ENCODE measurements around the gene PDAP1. TPM values are rescaled to one million over a fixed set of nuclear protein-coding genes. Genes with fewer than 3 reads are reported as not detected.
A peak's percentile ranks its signal among the peaks of the same experiment; 100 is the strongest.

Gene PDAP1
- polyA plus RNA-seq, 1 donor: 94.9 TPM

DNA sequence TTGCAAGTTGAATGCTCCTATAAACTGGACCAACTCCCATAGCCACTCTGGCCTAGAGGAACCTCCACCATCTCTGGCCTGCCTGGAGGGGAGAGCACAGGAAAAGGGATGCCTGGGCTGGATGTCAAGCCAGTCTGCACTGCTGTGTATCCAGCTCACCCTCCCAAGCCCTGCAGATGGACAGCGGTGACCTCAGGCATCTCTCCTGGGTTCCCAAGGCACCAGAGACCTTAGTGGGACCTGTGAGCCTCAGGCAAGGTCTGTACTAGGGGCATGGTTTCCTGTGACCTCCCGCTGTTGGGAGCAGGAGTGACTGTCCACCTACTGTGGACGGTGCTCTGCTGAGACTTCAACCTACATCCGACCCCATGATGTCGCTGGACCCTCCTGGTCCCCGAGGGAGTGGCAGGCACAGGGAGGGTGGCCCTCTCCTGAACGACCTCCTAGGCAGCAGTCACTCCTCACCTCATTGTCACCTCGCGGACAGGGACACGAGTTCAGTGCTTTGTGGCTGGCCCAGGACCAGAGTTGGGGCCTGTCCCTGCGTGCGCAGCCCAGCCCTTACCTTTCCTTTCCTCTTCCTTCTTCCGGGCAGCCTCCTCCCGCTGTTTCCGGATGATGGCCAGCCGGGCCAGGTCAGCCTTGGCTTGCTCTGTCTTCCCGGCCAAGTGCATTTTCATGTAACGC is 11.0 kb downstream of the PDAP1 start:
- Histone ChIP-seq H3K4me1 (ENCODE audit: control insufficient read depth, insufficient read depth, low read length) (peaks cover 6% of the 10 kb centered on the region), H3K36me3 (ENCODE audit: control insufficient read depth, insufficient read depth, low read length) (peaks cover 73% of the 10 kb centered on the region), H3K4me3 (ENCODE audit: low read length) (no peak overlapping the region), H3K27me3 (ENCODE audit: control insufficient read depth, insufficient read depth, low read length) (no peaks in the 10 kb centered on the region), H3K9me3 (ENCODE audit: control insufficient read depth, low read depth, low read length) (no peaks in the 10 kb centered on the region), H3K27ac (ENCODE audit: low read length) (no peak overlapping the region)
- no CpG with 5 or more reads among the region's 18 CpGs for WGBS (ENCODE audit: insufficient coverage, low lambda C conversion rate)
- DNase-seq: no peak

- Histone ChIP-seq H3K9me3 (ENCODE audit: control insufficient read depth, low read depth, low read length) (no peaks in the 10 kb centered on the region), H3K27me3 (ENCODE audit: control insufficient read depth, insufficient read depth, low read length) (no peaks in the 10 kb centered on the region), H3K36me3 (ENCODE audit: control insufficient read depth, insufficient read depth, low read length) (peaks cover 69% of the 10 kb centered on the region), H3K4me1 (ENCODE audit: control insufficient read depth, insufficient read depth, low read length) (peaks cover 10% of the 10 kb centered on the region), H3K27ac (ENCODE audit: low read length) (no peak overlapping the region), H3K4me3 (ENCODE audit: low read length) (no peak overlapping the region)
- WGBS (ENCODE audit: insufficient coverage, low lambda C conversion rate): no CpG with 5 or more reads among the region's 21 CpGs
- DNase-seq: no peak
Measured at GRCh38 chr7:99396418-99397296, 11.7 kb downstream of the PDAP1 start.

- no peaks in the 10 kb centered on the region for H3K27me3 ChIP-seq (ENCODE audit: control insufficient read depth, insufficient read depth, low read length)
- peaks cover 69% of the 10 kb centered on the region for H3K36me3 ChIP-seq (ENCODE audit: control insufficient read depth, insufficient read depth, low read length)
- H3K4me3 ChIP-seq (ENCODE audit: low read length): no peak overlapping the region
- no peaks in the 10 kb centered on the region for H3K9me3 ChIP-seq (ENCODE audit: control insufficient read depth, low read depth, low read length)
- no CpG with 5 or more reads among the region's 14 CpGs for WGBS (ENCODE audit: insufficient coverage, low lambda C conversion rate)
- no peak overlapping the region for H3K27ac ChIP-seq (ENCODE audit: low read length)
- no peak for DNase-seq
- peaks cover 10% of the 10 kb centered on the region for H3K4me1 ChIP-seq (ENCODE audit: control insufficient read depth, insufficient read depth, low read length)
Measured at GRCh38 chr7:99395616-99396327, 12.6 kb downstream of the PDAP1 start.

DNA sequence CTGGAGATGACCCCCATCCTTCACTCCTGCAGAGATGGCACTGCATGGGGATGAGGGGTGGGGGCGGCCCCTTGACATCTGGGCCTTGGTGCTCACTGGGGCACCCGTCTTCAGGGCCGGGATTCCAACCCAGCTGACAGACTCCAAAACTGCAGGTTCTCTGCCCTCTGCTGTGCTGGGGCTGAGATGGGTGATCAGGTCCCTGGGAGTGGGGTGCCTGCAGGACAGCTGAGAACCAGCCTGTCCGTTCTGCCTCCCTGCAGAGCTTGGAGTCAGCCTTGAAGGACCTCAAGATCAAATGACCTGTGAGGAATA is 14.3 kb downstream of the PDAP1 start:
- Histone ChIP-seq H3K4me1 (ENCODE audit: control insufficient read depth, insufficient read depth, low read length) (peaks cover 10% of the 10 kb centered on the region), H3K27ac (ENCODE audit: low read length) (no peak overlapping the region), H3K36me3 (ENCODE audit: control insufficient read depth, insufficient read depth, low read length) (peaks cover 67% of the 10 kb centered on the region), H3K27me3 (ENCODE audit: control insufficient read depth, insufficient read depth, low read length) (no peaks in the 10 kb centered on the region), H3K4me3 (ENCODE audit: low read length) (no peak overlapping the region), H3K9me3 (ENCODE audit: control insufficient read depth, low read depth, low read length) (no peaks in the 10 kb centered on the region)
- WGBS (ENCODE audit: insufficient coverage, low lambda C conversion rate): no CpG with 5 or more reads among the region's 4 CpGs
- DNase-seq: no peak

GRCh38 chr7:99393355-99394187 is 14.8 kb downstream of the PDAP1 start:
- no CpG with 5 or more reads among the region's 30 CpGs for WGBS (ENCODE audit: insufficient coverage, low lambda C conversion rate)
- H3K27ac ChIP-seq (ENCODE audit: low read length): peak overlapping the region; percentile 41
- H3K36me3 ChIP-seq (ENCODE audit: control insufficient read depth, insufficient read depth, low read length): peaks cover 61% of the 10 kb centered on the region
- H3K4me1 ChIP-seq (ENCODE audit: control insufficient read depth, insufficient read depth, low read length): peaks cover 10% of the 10 kb centered on the region
- no peaks in the 10 kb centered on the region for H3K27me3 ChIP-seq (ENCODE audit: control insufficient read depth, insufficient read depth, low read length)
- no peak for DNase-seq
- H3K4me3 ChIP-seq (ENCODE audit: low read length): peak overlapping the region; percentile 58
- no peaks in the 10 kb centered on the region for H3K9me3 ChIP-seq (ENCODE audit: control insufficient read depth, low read depth, low read length)

DNA sequence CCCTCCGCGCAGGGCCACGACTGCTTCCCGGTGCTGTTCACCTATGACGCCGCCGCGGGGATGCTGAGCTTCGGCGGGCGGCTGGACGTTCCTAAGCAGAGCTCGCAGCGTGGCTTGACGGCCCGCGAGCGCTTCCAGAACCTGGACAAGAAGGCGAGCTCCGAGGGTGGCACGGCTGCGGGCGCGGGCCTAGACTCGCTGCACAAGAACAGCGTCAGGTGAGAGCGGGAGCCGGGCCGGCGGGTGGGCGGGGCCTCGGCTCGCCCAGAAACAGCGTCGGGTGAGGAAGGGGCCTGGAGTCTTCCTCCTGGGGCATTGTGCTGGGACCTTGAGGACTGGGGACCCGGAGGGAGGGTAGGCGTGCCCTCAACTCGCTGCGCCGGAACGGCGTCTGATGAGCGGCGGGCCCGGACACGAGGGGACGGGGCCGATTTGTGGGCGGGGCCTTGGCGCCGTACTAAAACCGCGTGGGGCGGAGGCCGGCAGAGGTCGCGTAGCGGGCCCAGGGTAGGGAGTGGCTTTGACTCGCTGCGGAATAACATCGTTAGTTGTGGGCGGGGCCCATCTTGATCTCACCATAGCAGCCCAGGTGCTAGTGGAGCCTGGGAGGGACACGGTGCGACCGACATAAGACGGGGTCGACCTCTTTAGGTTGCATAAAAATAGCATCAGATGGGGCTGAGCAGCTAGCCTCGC is 15.6 kb downstream of the PDAP1 start:
- WGBS (ENCODE audit: insufficient coverage, low lambda C conversion rate): no CpG with 5 or more reads among the region's 68 CpGs
- Histone ChIP-seq H3K27ac (ENCODE audit: low read length) (peak overlapping the region; percentile 41), H3K4me1 (ENCODE audit: control insufficient read depth, insufficient read depth, low read length) (peaks cover 10% of the 10 kb centered on the region), H3K9me3 (ENCODE audit: control insufficient read depth, low read depth, low read length) (no peaks in the 10 kb centered on the region), H3K36me3 (ENCODE audit: control insufficient read depth, insufficient read depth, low read length) (peaks cover 61% of the 10 kb centered on the region), H3K27me3 (ENCODE audit: control insufficient read depth, insufficient read depth, low read length) (no peaks in the 10 kb centered on the region), H3K4me3 (ENCODE audit: low read length) (peak overlapping the region; percentile 58)
- DNase-seq: peak; percentile 72 to 88

- no peaks in the 10 kb centered on the region for H3K27me3 ChIP-seq (ENCODE audit: control insufficient read depth, insufficient read depth, low read length)
- H3K4me1 ChIP-seq (ENCODE audit: control insufficient read depth, insufficient read depth, low read length): peaks cover 10% of the 10 kb centered on the region
- H3K4me3 ChIP-seq (ENCODE audit: low read length): peak overlapping the region; percentile 58
- no peaks in the 10 kb centered on the region for H3K9me3 ChIP-seq (ENCODE audit: control insufficient read depth, low read depth, low read length)
- no CpG with 5 or more reads among the region's 8 CpGs for WGBS (ENCODE audit: insufficient coverage, low lambda C conversion rate)
- H3K36me3 ChIP-seq (ENCODE audit: control insufficient read depth, insufficient read depth, low read length): peaks cover 54% of the 10 kb centered on the region
- no peak overlapping the region for H3K27ac ChIP-seq (ENCODE audit: low read length)
- DNase-seq: no peak
Measured at GRCh38 chr7:99392046-99392445, 16.4 kb downstream of the PDAP1 start.

- Histone ChIP-seq H3K4me1 (ENCODE audit: control insufficient read depth, insufficient read depth, low read length) (peaks cover 10% of the 10 kb centered on the region), H3K36me3 (ENCODE audit: control insufficient read depth, insufficient read depth, low read length) (peaks cover 56% of the 10 kb centered on the region), H3K9me3 (ENCODE audit: control insufficient read depth, low read depth, low read length) (no peaks in the 10 kb centered on the region), H3K4me3 (ENCODE audit: low read length) (no peak overlapping the region), H3K27me3 (ENCODE audit: control insufficient read depth, insufficient read depth, low read length) (no peaks in the 10 kb centered on the region), H3K27ac (ENCODE audit: low read length) (no peak overlapping the region)
- no peak for DNase-seq
- no CpG with 5 or more reads among the region's 23 CpGs for WGBS (ENCODE audit: insufficient coverage, low lambda C conversion rate)
Measured at GRCh38 chr7:99390941-99391602, 17.3 kb downstream of the PDAP1 start.

DNA sequence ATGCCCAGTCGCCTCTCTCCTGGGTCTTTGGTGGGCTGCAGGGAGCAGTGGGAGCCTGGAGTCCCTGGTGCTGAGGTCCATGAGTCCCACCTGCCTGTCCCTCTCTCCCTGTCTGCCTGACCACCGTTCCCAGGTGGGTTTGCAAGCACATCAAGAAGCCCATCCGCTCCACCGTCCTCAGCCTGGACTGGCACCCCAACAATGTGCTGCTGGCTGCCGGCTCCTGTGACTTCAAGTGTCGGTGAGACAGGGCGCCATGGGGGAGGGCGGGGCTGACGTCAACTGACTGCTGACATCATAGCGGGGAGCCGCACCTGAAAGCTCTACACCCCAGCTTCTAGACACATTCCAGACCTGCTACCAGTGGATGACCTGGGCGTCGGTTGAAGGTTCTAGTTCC is 18.6 kb downstream of the PDAP1 start:
- Histone ChIP-seq H3K36me3 (ENCODE audit: control insufficient read depth, insufficient read depth, low read length) (peaks cover 46% of the 10 kb centered on the region), H3K9me3 (ENCODE audit: control insufficient read depth, low read depth, low read length) (no peaks in the 10 kb centered on the region), H3K27ac (ENCODE audit: low read length) (no peak overlapping the region), H3K4me1 (ENCODE audit: control insufficient read depth, insufficient read depth, low read length) (peaks cover 10% of the 10 kb centered on the region), H3K4me3 (ENCODE audit: low read length) (no peak overlapping the region), H3K27me3 (ENCODE audit: control insufficient read depth, insufficient read depth, low read length) (no peaks in the 10 kb centered on the region)
- no CpG with 5 or more reads among the region's 13 CpGs for WGBS (ENCODE audit: insufficient coverage, low lambda C conversion rate)
- no peak for DNase-seq
